Mesothelial cell of epicardium (in vitro differentiated cells): Measurements from ENCODE around the gene SLC7A11. TPM values are rescaled to one million over a fixed set of nuclear protein-coding genes. Genes with fewer than 3 reads are reported as not detected.

Experiments used
- DNase-seq, 2 experiments: peaks; one replicate each; pipeline ENCODE4 v3.0.0; 2021; ENCODE audit warnings: low spot score in 2 of 2; ENCODE audit not compliant: unreplicated experiment in 2 of 2
- H3K27ac Mint-ChIP-seq: 2 replicates; pipeline ENCODE4 v1.8.0; 2021; ENCODE audit warnings: mixed read lengths
- H3K27me3 Mint-ChIP-seq: 2 replicates; pipeline ENCODE4 v1.8.0; 2021; ENCODE audit warnings: low read depth, mixed read lengths
- H3K36me3 Mint-ChIP-seq: 2 replicates; pipeline ENCODE4 v1.8.0; 2021; ENCODE audit warnings: mixed read lengths
- H3K4me1 Mint-ChIP-seq: 2 replicates; pipeline ENCODE4 v1.8.0; 2021; ENCODE audit warnings: mixed read lengths
- H3K4me3 Mint-ChIP-seq: 2 replicates; pipeline ENCODE4 v1.8.0; 2021; ENCODE audit warnings: mild to moderate bottlenecking, moderate library complexity, mixed read lengths
- H3K9me3 Mint-ChIP-seq: 2 replicates; pipeline ENCODE4 v1.8.0; 2021; ENCODE audit warnings: mixed read lengths
- CTCF ChIP-seq: fragments of 200-600 bp; sonication (generic); IDR thresholded peaks from one replicate; pipeline ENCODE4 v1.5.0; 2021; ENCODE audit warnings: antibody characterized with exemption; ENCODE audit not compliant: unreplicated experiment
- total RNA-seq: library from RNA; stranded (reverse); gene quantifications from 3 replicates; pipeline ENCODE4 v1.2.1, GENCODE V29; 2021

SLC7A11 gene
- total RNA-seq, 1 donor from 2014 or later: 3.4 TPM

GRCh38 chr4:138178566-138178965 is 63.6 kb downstream of the SLC7A11 start:
- Mint-ChIP-seq H3K4me3 (no peak overlapping the region), H3K27me3 (no peaks in the 10 kb centered on the region), H3K36me3 (peaks cover 2% of the 10 kb centered on the region), H3K9me3 (no peaks in the 10 kb centered on the region), H3K4me1 (peaks cover 57% of the 10 kb centered on the region), H3K27ac (no peak overlapping the region)
- no peak for DNase-seq
- no peak for TF ChIP-seq CTCF

GRCh38 chr4:138177278-138177968 is 64.7 kb downstream of the SLC7A11 start:
- no peak for DNase-seq
- Mint-ChIP-seq H3K27ac (no peak overlapping the region), H3K27me3 (no peaks in the 10 kb centered on the region), H3K36me3 (peaks cover 2% of the 10 kb centered on the region), H3K4me1 (peaks cover 51% of the 10 kb centered on the region), H3K4me3 (no peak overlapping the region), H3K9me3 (no peaks in the 10 kb centered on the region)
- no peak for TF ChIP-seq CTCF

GRCh38 chr4:138174981-138175794 is 67.0 kb downstream of the SLC7A11 start:
- peaks cover 2% of the 10 kb centered on the region for H3K36me3 Mint-ChIP-seq
- H3K27ac Mint-ChIP-seq: peak overlapping the region; percentile 72
- H3K9me3 Mint-ChIP-seq: no peaks in the 10 kb centered on the region
- H3K4me3 Mint-ChIP-seq: no peak overlapping the region
- H3K27me3 Mint-ChIP-seq: no peaks in the 10 kb centered on the region
- H3K4me1 Mint-ChIP-seq: peaks cover 39% of the 10 kb centered on the region
- DNase-seq: no peak
- no peak for TF ChIP-seq CTCF

GRCh38 chr4:138164208-138164607 is 77.9 kb downstream of the SLC7A11 start:
- Mint-ChIP-seq H3K27me3 (no peaks in the 10 kb centered on the region), H3K4me3 (no peak overlapping the region), H3K9me3 (peaks cover under 1% of the 10 kb centered on the region), H3K4me1 (peaks cover 26% of the 10 kb centered on the region), H3K27ac (peak overlapping the region; percentile 70), H3K36me3 (no peaks in the 10 kb centered on the region)
- DNase-seq: no peak
- no peak for TF ChIP-seq CTCF

- H3K4me3 Mint-ChIP-seq: no peak overlapping the region
- H3K4me1 Mint-ChIP-seq: peaks cover 26% of the 10 kb centered on the region
- TF ChIP-seq CTCF: no peak
- no peaks in the 10 kb centered on the region for H3K27me3 Mint-ChIP-seq
- no peak for DNase-seq
- no peak overlapping the region for H3K27ac Mint-ChIP-seq
- peaks cover 4% of the 10 kb centered on the region for H3K9me3 Mint-ChIP-seq
- no peaks in the 10 kb centered on the region for H3K36me3 Mint-ChIP-seq
These were observed 79.0 kb downstream of the SLC7A11 start for GRCh38 chr4:138163171-138163570.
